Caco-2 (cell line): ENCODE data around the gene SLC7A14. TPM values are rescaled to one million over a fixed set of nuclear protein-coding genes. Genes with fewer than 3 reads are reported as not detected.

ENCODE experiments used
- BruUV-seq: library from RNA; stranded (reverse); fragments of 400-500 nt; replicated peaks from 2 replicates; lab custom pipeline; 2021; lab: Mats Ljungman, UMichigan
- CTCF ChIA-PET: fragments of 300-600 bp; sonication (Branson Sonifier 250); formaldehyde crosslinking; loops from one replicate; lab custom pipeline; 2022; ENCODE audit warnings: antibody characterized with exemption; lab: Charles Lee
- POLR2A ChIA-PET: fragments of 300-600 bp; sonication (Branson Sonifier 250); formaldehyde crosslinking; loops from one replicate; lab custom pipeline; 2022; ENCODE audit warnings: antibody characterized with exemption; lab: Charles Lee
- DNase-seq, 2 experiments: peaks; one replicate each; pipeline versions ENCODE4 v3.0.0 to v3.0.0-alpha.2; 2020 to 2022
- H3K27me3 ChIP-seq: replicated peaks from 2 replicates; pipeline ENCODE4 v1.6.0; 2011; ENCODE audit warnings: low read length; ENCODE audit not compliant: control insufficient read depth, insufficient read depth
- H3K36me3 ChIP-seq: 2 replicates; pipeline ENCODE4 v1.5.1; 2011; ENCODE audit warnings: low read length; ENCODE audit not compliant: control insufficient read depth, insufficient read depth
- H3K4me1 ChIP-seq: fragments of 250-450 bp; sonication (Bioruptor Pico); 2 replicates; pipeline ENCODE4 v1.5.1; 2020; ENCODE audit warnings: mild to moderate bottlenecking
- H3K4me3 ChIP-seq: 2 replicates; pipeline ENCODE4 v1.5.1; 2011; ENCODE audit warnings: low read depth, mild to moderate bottlenecking, control low read depth, low read length
- H3K9me3 ChIP-seq: fragments of 250-450 bp; sonication (Bioruptor Pico); 2 replicates; pipeline ENCODE4 v1.5.1; 2020; ENCODE audit warnings: mild to moderate bottlenecking, moderate library complexity
- H3K27ac Mint-ChIP-seq: one replicate; pipeline ENCODE4 v1.8.0; 2022; ENCODE audit warnings: mixed read lengths; ENCODE audit not compliant: unreplicated experiment
- H3K27me3 Mint-ChIP-seq: one replicate; pipeline ENCODE4 v1.8.0; 2022; ENCODE audit warnings: mixed read lengths; ENCODE audit not compliant: insufficient read depth, unreplicated experiment
- H3K36me3 Mint-ChIP-seq: one replicate; pipeline ENCODE4 v1.8.0; 2022; ENCODE audit warnings: mild to moderate bottlenecking, mixed read lengths; ENCODE audit not compliant: insufficient read depth, unreplicated experiment
- H3K4me1 Mint-ChIP-seq: one replicate; pipeline ENCODE4 v1.8.0; 2022; ENCODE audit warnings: low read depth, mixed read lengths; ENCODE audit not compliant: unreplicated experiment
- H3K4me3 Mint-ChIP-seq: one replicate; pipeline ENCODE4 v1.8.0; 2022; ENCODE audit warnings: mild to moderate bottlenecking, moderate library complexity, mixed read lengths; ENCODE audit not compliant: unreplicated experiment
- H3K9me3 Mint-ChIP-seq: one replicate; pipeline ENCODE4 v1.8.0; 2022; ENCODE audit warnings: mixed read lengths; ENCODE audit not compliant: unreplicated experiment
- intact Hi-C: fragments of 100-400 bp; cut with micrococcal nuclease; formaldehyde crosslinking; loops from one replicate; pipeline ENCODE4 v1.10.0; 2022; ENCODE audit not compliant: unreplicated experiment
- total RNA-seq: library from RNA; stranded (reverse); gene quantifications from 2 replicates; pipeline ENCODE4 v1.2.3, GENCODE V29; 2022
- TF ChIP-seq, protein P1 (sequence below), 2 experiments: fragments of 200-600 bp in 1 of 2; IDR thresholded peaks; 1 replicate in 1 of 2; 2 replicates in 1 of 2; pipeline versions ENCODE4 v1.5.1 to v1.8.0; 2011 to 2022; ENCODE audit warnings: antibody characterized with exemption in 1 of 2, control low read depth in 1 of 2, inconsistent platforms in 1 of 2, low read depth in 1 of 2, low read length in 1 of 2, mild to moderate bottlenecking in 1 of 2, moderate library complexity in 1 of 2; ENCODE audit not compliant: insufficient read depth in 1 of 2, severe bottlenecking in 1 of 2, unreplicated experiment in 1 of 2

Gene SLC7A14
- total RNA-seq, 1 experiment from 2014 or later: not detected

DNA sequence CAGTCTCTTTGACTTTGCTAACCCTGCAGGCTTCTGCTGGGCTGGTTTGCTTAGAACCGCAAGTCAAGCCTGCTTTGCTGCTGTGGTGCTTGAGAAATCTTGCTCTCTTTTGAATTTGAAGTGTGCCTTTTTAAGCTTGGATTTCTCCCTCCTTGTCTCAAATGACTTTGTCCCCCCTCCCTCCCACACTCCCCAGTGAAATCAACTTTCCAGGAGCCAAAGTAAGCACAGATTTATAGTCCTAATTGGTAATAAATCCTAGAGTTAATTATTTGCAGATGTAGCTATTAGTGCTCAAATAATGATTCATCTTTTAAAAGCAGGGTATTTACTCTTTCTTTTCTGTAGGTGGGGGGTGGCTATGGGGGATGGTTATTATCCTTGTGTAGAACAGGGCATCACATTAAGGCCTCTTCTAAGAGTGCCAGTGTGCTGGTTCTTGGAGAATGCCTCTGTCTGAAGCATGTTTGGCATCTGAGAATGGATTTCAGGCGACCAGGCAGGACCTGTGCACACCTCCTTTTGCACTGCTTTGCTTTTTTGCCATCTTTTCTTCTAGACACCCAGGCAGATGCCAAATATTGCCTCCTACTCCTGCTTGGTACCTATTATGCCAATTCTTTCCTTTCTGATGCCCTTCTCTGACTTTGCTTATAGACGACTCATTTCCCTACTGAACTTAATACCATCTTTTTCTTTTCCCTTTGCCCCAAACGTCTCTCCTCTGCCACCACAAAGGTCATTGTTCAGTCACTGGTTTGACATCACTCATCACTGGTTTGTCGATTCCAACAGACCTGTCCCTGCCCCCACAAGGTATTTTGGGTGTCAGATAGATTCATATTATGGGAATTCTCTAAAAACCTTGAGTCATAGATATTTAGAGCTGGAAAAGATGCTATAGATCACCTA, 116.5 kb downstream of the SLC7A14 start:
- BruUV-seq: no TSS peak
- H3K4me3 ChIP-seq: no peak overlapping the region
- no peaks in the 10 kb centered on the region for H3K9me3 ChIP-seq
- no peaks in the 10 kb centered on the region; the same call in 1 of the 2 replicates for H3K27me3 ChIP-seq
- TF ChIP-seq, protein P1, sequence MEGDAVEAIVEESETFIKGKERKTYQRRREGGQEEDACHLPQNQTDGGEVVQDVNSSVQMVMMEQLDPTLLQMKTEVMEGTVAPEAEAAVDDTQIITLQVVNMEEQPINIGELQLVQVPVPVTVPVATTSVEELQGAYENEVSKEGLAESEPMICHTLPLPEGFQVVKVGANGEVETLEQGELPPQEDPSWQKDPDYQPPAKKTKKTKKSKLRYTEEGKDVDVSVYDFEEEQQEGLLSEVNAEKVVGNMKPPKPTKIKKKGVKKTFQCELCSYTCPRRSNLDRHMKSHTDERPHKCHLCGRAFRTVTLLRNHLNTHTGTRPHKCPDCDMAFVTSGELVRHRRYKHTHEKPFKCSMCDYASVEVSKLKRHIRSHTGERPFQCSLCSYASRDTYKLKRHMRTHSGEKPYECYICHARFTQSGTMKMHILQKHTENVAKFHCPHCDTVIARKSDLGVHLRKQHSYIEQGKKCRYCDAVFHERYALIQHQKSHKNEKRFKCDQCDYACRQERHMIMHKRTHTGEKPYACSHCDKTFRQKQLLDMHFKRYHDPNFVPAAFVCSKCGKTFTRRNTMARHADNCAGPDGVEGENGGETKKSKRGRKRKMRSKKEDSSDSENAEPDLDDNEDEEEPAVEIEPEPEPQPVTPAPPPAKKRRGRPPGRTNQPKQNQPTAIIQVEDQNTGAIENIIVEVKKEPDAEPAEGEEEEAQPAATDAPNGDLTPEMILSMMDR (IDR thresholded peaks at IDR 0.05; ENCODE audit: insufficient read depth in 1 of 2, low read depth in 1 of 2, low read length in 1 of 2, severe bottlenecking in 1 of 2, unreplicated experiment in 1 of 2): no peak
- ChIA-PET CTCF (no interaction called here), POLR2A (interaction anchor here (0.6 kb wide), 1 partner anchor 1405 kb away, joined by 3 read pairs; no protein-coding TSS in a partner anchor)
- no peak overlapping the region for H3K4me3 Mint-ChIP-seq
- H3K27ac Mint-ChIP-seq: no peak overlapping the region
- peaks cover 3% of the 10 kb centered on the region for H3K27me3 Mint-ChIP-seq
- H3K36me3 ChIP-seq: no peaks in the 10 kb centered on the region
- H3K9me3 Mint-ChIP-seq: no peaks in the 10 kb centered on the region
- no peaks in the 10 kb centered on the region for H3K36me3 Mint-ChIP-seq
- H3K4me1 Mint-ChIP-seq: peaks cover 7% of the 10 kb centered on the region
- H3K4me1 ChIP-seq: 0 out of 2 replicates have a peak, but pooled peaks cover 5% of the 10 kb centered on the region
- intact Hi-C loops: no loop called here
- peak in 1 of 2 experiments; percentile 3 for DNase-seq

GRCh38 chr3:170467571-170468147, 118.2 kb downstream of the SLC7A14 start:
- Histone ChIP-seq H3K27me3 (no peaks in the 10 kb centered on the region; the same call in 1 of the 2 replicates), H3K4me3 (no peak overlapping the region), H3K4me1 (0 out of 2 replicates have a peak, but pooled peaks cover 5% of the 10 kb centered on the region), H3K9me3 (no peaks in the 10 kb centered on the region), H3K36me3 (no peaks in the 10 kb centered on the region)
- Mint-ChIP-seq H3K9me3 (no peaks in the 10 kb centered on the region), H3K27ac (no peak overlapping the region), H3K27me3 (peaks cover 7% of the 10 kb centered on the region), H3K4me3 (no peak overlapping the region), H3K4me1 (peaks cover 7% of the 10 kb centered on the region), H3K36me3 (no peaks in the 10 kb centered on the region)
- no TSS peak for BruUV-seq
- ChIA-PET CTCF (no interaction called here), POLR2A (no interaction called here)
- intact Hi-C loops: no loop called here
- TF ChIP-seq, protein P1 (IDR thresholded peaks at IDR 0.05; ENCODE audit: insufficient read depth in 1 of 2, low read depth in 1 of 2, low read length in 1 of 2, severe bottlenecking in 1 of 2, unreplicated experiment in 1 of 2): no peak
- no peak for DNase-seq

DNA sequence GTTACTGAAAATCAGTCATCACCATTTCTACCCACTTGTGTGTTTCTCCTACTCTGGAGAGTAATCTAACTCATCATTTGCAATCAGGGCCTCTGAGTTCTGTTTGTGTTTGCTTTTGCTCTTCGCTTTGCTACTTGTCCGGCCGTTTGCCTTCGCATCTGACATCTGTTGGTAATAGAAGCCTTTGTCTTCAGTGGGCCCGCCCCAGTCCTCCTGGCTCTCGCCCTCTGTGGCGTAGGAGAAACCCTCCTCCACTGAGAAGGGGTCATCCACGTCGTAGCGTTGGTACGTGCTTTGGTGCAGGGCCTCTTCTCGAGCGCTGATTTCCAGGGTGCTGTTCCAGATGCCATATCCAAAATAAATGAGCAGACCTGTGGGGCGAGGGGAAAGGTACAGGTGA, 118.9 kb downstream of the SLC7A14 start:
- ChIA-PET POLR2A (no interaction called here), CTCF (no interaction called here)
- peaks cover 7% of the 10 kb centered on the region for H3K4me1 Mint-ChIP-seq

More for the DNA sequence above, 118.9 kb downstream of the SLC7A14 start:
- H3K4me3 ChIP-seq: no peak overlapping the region
- intact Hi-C loops: no loop called here
- no peaks in the 10 kb centered on the region for H3K9me3 ChIP-seq
- BruUV-seq: no TSS peak
- Mint-ChIP-seq H3K27ac (no peak overlapping the region), H3K36me3 (no peaks in the 10 kb centered on the region), H3K27me3 (peaks cover 11% of the 10 kb centered on the region), H3K9me3 (no peaks in the 10 kb centered on the region), H3K4me3 (no peak overlapping the region)
- 0 out of 2 replicates have a peak, but pooled peaks cover 5% of the 10 kb centered on the region for H3K4me1 ChIP-seq
- no peak for DNase-seq
- H3K36me3 ChIP-seq: no peaks in the 10 kb centered on the region
- TF ChIP-seq, protein P1 (IDR thresholded peaks at IDR 0.05; ENCODE audit: insufficient read depth in 1 of 2, low read depth in 1 of 2, low read length in 1 of 2, severe bottlenecking in 1 of 2, unreplicated experiment in 1 of 2): no peak
- H3K27me3 ChIP-seq: no peaks in the 10 kb centered on the region; the same call in 1 of the 2 replicates
